Neutrophil (primary cell): ENCODE results near the gene LRMDA.

Experiments used
- H3K27ac ChIP-seq: fragments of 200-600 bp; sonication (generic); 2 replicates; pipeline ENCODE4 v1.5.1; 2016; ENCODE audit warnings: mild to moderate bottlenecking, moderate library complexity
- H3K27me3 ChIP-seq: fragments of 200-600 bp; sonication (generic); 2 replicates; pipeline ENCODE4 v1.6.0; 2016; ENCODE audit warnings: mild to moderate bottlenecking
- H3K36me3 ChIP-seq: fragments of 200-600 bp; sonication (generic); 2 replicates; pipeline ENCODE4 v1.5.1; 2017
- H3K4me1 ChIP-seq, 2 experiments: fragments of 200-600 bp in 1 of 2; sonication (generic) in 1 of 2; 1 replicate in 1 of 2; 2 replicates in 1 of 2; pipeline versions ENCODE4 v1.5.1 to v1.6.1; 2013 to 2016; ENCODE audit warnings: low read depth in 1 of 2, low read length in 1 of 2, mild to moderate bottlenecking in 1 of 2, moderate library complexity in 1 of 2; ENCODE audit not compliant: control insufficient read depth in 1 of 2, insufficient read depth in 1 of 2
- H3K4me3 ChIP-seq, 2 experiments: fragments of 200-600 bp in 1 of 2; sonication (generic) in 1 of 2; 1 replicate in 1 of 2; 2 replicates in 1 of 2; pipeline ENCODE4 v1.5.1; 2013 to 2016; ENCODE audit warnings: low read depth in 1 of 2, low read length in 1 of 2, mild to moderate bottlenecking in 1 of 2, moderate library complexity in 1 of 2
- H3K9me3 ChIP-seq: fragments of 200-600 bp; sonication (generic); 2 replicates; pipeline ENCODE4 v1.5.1; 2016
- CTCF ChIP-seq: fragments of 200-600 bp; sonication (generic); IDR thresholded peaks from 2 replicates; pipeline ENCODE4 v1.5.1; 2016; ENCODE audit warnings: antibody characterized with exemption

LRMDA gene

GRCh38 chr10:76037531-76038155 is 606.2 kb downstream of the LRMDA start:
- Histone ChIP-seq H3K27me3 (no peaks in the 10 kb centered on the region), H3K27ac (no peak overlapping the region), H3K36me3 (no peaks in the 10 kb centered on the region), H3K9me3 (no peaks in the 10 kb centered on the region), H3K4me3 (no peak overlapping the region), H3K4me1 (peaks cover 0 to 8% of the 10 kb centered on the region in 2 experiments)
- no peak for TF ChIP-seq CTCF

- Histone ChIP-seq H3K4me1 (peaks cover 0 to 3% of the 10 kb centered on the region in 2 experiments), H3K27ac (no peak overlapping the region), H3K36me3 (no peaks in the 10 kb centered on the region), H3K27me3 (no peaks in the 10 kb centered on the region), H3K4me3 (no peak overlapping the region), H3K9me3 (no peaks in the 10 kb centered on the region)
- no peak for TF ChIP-seq CTCF
These were observed 607.3 kb downstream of the LRMDA start for GRCh38 chr10:76038696-76039095.

DNA sequence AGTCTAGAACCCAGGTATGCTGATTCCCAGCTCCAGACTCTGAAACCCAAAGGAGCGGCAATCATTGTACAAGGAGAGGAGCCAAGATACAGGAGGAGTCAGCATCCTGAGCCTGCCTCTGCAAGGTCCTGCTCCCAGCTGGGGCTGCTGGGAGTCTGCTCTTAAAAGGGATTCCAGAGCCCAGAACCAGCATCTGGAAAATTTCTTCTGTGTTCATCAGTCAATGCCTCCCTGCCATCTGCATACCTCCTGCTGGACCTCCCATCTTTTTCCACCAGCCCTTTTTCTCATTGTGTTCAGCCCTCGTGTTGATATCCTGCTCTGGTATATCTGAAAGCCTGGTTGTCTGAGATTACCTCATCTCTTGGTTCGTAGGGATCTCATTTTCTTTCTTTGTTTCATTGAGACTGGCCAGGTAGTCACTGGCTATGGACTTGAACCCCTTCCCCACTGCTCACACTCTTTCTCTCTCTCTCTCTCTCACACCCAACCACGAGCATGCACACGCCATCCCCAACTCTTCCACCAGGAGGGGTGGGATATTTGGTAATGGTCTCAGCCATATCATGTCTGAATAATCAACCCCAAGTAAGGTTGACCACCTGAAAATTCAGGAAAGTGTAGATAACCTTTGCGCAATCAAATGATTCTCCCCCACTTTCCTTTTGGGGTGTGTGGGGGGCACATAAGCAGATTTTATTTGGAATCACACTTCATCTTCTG is 608.8 kb downstream of the LRMDA start:
- no peak overlapping the region for H3K27ac ChIP-seq
- TF ChIP-seq CTCF = no peak
- no peak overlapping the region for H3K4me3 ChIP-seq
- no peaks in the 10 kb centered on the region for H3K9me3 ChIP-seq
- no peaks in the 10 kb centered on the region for H3K36me3 ChIP-seq
- no peaks in the 10 kb centered on the region for H3K4me1 ChIP-seq
- no peaks in the 10 kb centered on the region for H3K27me3 ChIP-seq

- Histone ChIP-seq H3K36me3 (no peaks in the 10 kb centered on the region), H3K4me1 (no peaks in the 10 kb centered on the region), H3K9me3 (no peaks in the 10 kb centered on the region), H3K27me3 (no peaks in the 10 kb centered on the region), H3K27ac (no peak overlapping the region), H3K4me3 (no peak overlapping the region)
- TF ChIP-seq CTCF = no peak
These were observed 609.4 kb downstream of the LRMDA start for GRCh38 chr10:76040830-76041220.

DNA sequence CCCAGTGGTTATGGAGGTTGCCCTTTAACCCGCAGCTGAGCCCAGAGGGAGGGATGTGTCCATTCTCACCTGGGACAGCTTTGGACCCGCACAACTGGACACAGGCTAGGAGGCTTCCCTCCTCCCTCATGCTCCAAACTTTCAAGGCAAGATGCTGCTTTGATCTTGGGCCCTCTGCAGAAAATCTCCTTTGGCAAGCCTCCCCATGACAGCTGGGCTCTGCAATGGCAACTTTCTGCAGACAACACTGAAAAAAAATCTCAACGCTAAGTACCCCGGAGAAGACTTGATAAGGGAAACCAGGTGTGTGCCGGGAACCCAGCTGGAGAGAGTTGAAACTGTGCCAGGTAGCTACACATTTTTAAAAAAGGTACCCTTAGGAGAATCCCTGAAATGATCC is 610.1 kb downstream of the LRMDA start:
- no peaks in the 10 kb centered on the region for H3K9me3 ChIP-seq
- no peak overlapping the region for H3K4me3 ChIP-seq
- no peak for TF ChIP-seq CTCF
- no peaks in the 10 kb centered on the region for H3K4me1 ChIP-seq
- no peak overlapping the region for H3K27ac ChIP-seq
- H3K27me3 ChIP-seq = no peaks in the 10 kb centered on the region
- H3K36me3 ChIP-seq = no peaks in the 10 kb centered on the region
